ENCODE measurements around the gene TLR1.

TLR1 gene

DNA sequence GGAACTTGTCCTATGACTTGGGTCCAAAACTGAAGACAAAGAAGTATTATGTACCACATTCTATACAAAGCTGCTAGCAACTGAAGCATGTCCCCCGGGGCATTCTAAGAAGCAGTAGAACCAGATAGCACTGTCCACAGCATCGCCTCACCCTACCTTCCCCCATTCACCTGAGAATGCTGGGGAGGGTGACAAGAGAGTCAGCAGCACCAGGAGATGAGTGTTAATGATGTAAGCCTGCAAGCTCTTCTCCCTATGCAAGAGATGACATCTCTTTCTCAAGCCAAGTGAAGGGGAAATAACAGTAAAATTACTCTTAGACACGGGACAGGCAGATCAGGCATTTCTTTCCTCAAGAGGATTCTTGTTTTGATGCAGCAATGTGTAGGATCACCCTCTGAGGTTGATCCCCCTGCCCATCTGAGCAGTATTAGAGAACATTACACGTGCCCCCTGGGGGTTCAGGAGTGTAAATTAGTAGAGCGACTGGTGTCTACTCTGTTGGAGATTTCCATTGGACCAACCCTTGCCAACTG lies 13.9 kb upstream of the TLR1 start:
- no peak overlapping the region for H3K4me3 ChIP-seq (replicated peaks; ENCODE audit: insufficient read depth, low read length)
- TF ChIP-seq, protein P1, sequence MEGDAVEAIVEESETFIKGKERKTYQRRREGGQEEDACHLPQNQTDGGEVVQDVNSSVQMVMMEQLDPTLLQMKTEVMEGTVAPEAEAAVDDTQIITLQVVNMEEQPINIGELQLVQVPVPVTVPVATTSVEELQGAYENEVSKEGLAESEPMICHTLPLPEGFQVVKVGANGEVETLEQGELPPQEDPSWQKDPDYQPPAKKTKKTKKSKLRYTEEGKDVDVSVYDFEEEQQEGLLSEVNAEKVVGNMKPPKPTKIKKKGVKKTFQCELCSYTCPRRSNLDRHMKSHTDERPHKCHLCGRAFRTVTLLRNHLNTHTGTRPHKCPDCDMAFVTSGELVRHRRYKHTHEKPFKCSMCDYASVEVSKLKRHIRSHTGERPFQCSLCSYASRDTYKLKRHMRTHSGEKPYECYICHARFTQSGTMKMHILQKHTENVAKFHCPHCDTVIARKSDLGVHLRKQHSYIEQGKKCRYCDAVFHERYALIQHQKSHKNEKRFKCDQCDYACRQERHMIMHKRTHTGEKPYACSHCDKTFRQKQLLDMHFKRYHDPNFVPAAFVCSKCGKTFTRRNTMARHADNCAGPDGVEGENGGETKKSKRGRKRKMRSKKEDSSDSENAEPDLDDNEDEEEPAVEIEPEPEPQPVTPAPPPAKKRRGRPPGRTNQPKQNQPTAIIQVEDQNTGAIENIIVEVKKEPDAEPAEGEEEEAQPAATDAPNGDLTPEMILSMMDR (IDR thresholded peaks at IDR 0.05; ENCODE audit: insufficient read depth, low read length), result no peak
- TF ChIP-seq, protein P2, sequence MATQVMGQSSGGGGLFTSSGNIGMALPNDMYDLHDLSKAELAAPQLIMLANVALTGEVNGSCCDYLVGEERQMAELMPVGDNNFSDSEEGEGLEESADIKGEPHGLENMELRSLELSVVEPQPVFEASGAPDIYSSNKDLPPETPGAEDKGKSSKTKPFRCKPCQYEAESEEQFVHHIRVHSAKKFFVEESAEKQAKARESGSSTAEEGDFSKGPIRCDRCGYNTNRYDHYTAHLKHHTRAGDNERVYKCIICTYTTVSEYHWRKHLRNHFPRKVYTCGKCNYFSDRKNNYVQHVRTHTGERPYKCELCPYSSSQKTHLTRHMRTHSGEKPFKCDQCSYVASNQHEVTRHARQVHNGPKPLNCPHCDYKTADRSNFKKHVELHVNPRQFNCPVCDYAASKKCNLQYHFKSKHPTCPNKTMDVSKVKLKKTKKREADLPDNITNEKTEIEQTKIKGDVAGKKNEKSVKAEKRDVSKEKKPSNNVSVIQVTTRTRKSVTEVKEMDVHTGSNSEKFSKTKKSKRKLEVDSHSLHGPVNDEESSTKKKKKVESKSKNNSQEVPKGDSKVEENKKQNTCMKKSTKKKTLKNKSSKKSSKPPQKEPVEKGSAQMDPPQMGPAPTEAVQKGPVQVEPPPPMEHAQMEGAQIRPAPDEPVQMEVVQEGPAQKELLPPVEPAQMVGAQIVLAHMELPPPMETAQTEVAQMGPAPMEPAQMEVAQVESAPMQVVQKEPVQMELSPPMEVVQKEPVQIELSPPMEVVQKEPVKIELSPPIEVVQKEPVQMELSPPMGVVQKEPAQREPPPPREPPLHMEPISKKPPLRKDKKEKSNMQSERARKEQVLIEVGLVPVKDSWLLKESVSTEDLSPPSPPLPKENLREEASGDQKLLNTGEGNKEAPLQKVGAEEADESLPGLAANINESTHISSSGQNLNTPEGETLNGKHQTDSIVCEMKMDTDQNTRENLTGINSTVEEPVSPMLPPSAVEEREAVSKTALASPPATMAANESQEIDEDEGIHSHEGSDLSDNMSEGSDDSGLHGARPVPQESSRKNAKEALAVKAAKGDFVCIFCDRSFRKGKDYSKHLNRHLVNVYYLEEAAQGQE (IDR thresholded peaks at IDR 0.05; ENCODE audit: insufficient replicate concordance, low read depth), result no peak
- TF ChIP-seq GABPA (IDR thresholded peaks at IDR 0.05; ENCODE audit: low read depth) (no peak), POLR2AphosphoS5 (IDR thresholded peaks at IDR 0.05; ENCODE audit: low read depth) (no peak), SPI1 (IDR thresholded peaks at IDR 0.05; ENCODE audit: borderline replicate concordance, low read depth) (no peak)
- H3K27ac ChIP-seq (replicated peaks), result no peak overlapping the region
- DNase-seq (ENCODE audit: low read depth in 1 of 2, low spot score in 1 of 2), result no peak
- no peaks in the 10 kb centered on the region for H3K27me3 ChIP-seq (ENCODE audit: insufficient read depth, poor library complexity, severe bottlenecking)

DNA sequence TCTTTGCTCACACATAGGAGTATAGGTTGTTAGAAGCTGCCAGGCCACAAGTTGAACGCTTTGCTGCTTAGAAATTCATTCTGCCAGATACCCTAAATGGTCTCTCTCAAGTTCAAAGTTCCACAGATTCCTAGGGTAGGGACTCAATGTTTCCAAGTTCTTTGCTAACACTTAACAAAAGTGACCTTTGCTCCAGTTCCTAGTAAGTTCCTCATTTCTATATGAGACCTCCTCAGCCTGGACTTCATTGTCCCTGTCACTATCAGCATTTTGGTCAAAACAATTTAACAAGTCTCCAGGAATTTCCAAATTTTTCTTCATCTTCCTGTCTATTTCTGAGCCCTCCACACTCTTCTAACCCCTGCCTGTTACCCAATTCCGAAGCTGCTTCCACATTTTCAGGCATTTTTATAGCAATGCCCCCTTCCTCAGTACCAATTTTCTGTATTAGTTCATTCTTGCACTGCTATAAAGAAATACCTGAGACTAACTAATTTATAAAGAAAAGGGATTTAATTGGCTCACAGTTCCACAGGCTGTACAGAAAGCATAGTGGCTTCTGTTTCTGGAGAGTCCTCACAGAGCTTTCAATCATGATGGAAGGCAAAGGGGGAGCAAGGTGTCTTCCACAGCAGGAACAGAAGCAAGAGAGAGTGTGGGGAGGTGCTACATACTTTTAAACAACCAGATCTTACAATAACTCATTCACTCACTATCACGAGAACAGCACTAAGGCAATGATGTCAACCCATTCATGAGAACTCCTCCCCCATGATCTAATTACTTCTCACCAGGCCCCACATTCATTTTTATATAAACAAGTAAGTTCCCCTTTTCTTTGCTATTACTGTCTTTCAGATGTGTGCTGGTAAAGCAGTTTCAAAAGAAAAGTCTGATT lies 11.5 kb upstream of the TLR1 start:
- no peaks in the 10 kb centered on the region for H3K27me3 ChIP-seq (ENCODE audit: insufficient read depth, poor library complexity, severe bottlenecking)
- no peak overlapping the region; the same call in 1 of the 2 replicates for H3K27ac ChIP-seq (replicated peaks)
- TF ChIP-seq, protein P2 (IDR thresholded peaks at IDR 0.05; ENCODE audit: insufficient replicate concordance, low read depth), result no peak
- TF ChIP-seq GABPA (IDR thresholded peaks at IDR 0.05; ENCODE audit: low read depth) (no peak), POLR2AphosphoS5 (IDR thresholded peaks at IDR 0.05; ENCODE audit: low read depth) (no peak), SPI1 (IDR thresholded peaks at IDR 0.05; ENCODE audit: borderline replicate concordance, low read depth) (no peak)
- TF ChIP-seq, protein P1 (IDR thresholded peaks at IDR 0.05; ENCODE audit: insufficient read depth, low read length), result no peak
- H3K4me3 ChIP-seq (replicated peaks; ENCODE audit: insufficient read depth, low read length), result no peak overlapping the region
- DNase-seq (ENCODE audit: low read depth in 1 of 2, low spot score in 1 of 2), result no peak

DNA sequence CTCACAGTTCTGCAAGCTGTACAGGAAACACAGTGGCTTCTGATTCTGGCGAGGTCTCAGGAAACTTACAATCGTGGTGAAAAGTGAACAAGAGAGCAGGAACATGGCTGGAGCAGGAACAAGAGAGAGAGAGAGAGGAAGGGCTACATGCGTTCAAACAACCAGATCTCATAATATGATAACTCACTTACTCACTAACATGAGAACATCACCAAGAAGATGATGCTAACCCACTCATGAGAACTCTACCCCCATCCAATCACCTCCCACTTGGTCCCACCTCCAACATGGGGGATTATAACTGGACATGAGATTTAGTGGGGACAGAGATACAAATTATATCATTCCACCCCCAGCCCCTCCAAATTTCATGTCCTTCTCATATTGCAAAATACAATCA lies 9.8 kb upstream of the TLR1 start:
- TF ChIP-seq, protein P2 (IDR thresholded peaks at IDR 0.05; ENCODE audit: insufficient replicate concordance, low read depth), result no peak
- TF ChIP-seq GABPA (IDR thresholded peaks at IDR 0.05; ENCODE audit: low read depth) (no peak), SPI1 (IDR thresholded peaks at IDR 0.05; ENCODE audit: borderline replicate concordance, low read depth) (no peak), POLR2AphosphoS5 (IDR thresholded peaks at IDR 0.05; ENCODE audit: low read depth) (no peak)
- TF ChIP-seq, protein P1 (IDR thresholded peaks at IDR 0.05; ENCODE audit: insufficient read depth, low read length), result no peak
- H3K4me3 ChIP-seq (replicated peaks; ENCODE audit: insufficient read depth, low read length), result no peak overlapping the region
- no peaks in the 10 kb centered on the region for H3K27me3 ChIP-seq (ENCODE audit: insufficient read depth, poor library complexity, severe bottlenecking)
- no peak overlapping the region for H3K27ac ChIP-seq (replicated peaks)
- no peak for DNase-seq (ENCODE audit: low read depth in 1 of 2, low spot score in 1 of 2)
